Peyer's patch (tissue), 4 donors: ENCODE results near the gene ABCC8.

ENCODE experiments used
- CTCF ChIP-seq, 6 experiments: fragments of 450-650 bp in 4 of 6; fragments of 200-600 bp in 2 of 6; sonication (generic) in 1 of 6; IDR thresholded peaks; one replicate each; pipeline ENCODE4 v1.5.1; 2017 to 2019; ENCODE audit warnings: antibody characterized with exemption in 6 of 6, mild to moderate bottlenecking in 3 of 6, moderate library complexity in 1 of 6
- POLR2A ChIP-seq, 2 donors: fragments of 450-650 bp; IDR thresholded peaks; one replicate each; pipeline ENCODE4 v1.5.1; 2017; ENCODE audit warnings: antibody characterized with exemption in 2 of 2, mild to moderate bottlenecking in 2 of 2, moderate library complexity in 2 of 2

DNA sequence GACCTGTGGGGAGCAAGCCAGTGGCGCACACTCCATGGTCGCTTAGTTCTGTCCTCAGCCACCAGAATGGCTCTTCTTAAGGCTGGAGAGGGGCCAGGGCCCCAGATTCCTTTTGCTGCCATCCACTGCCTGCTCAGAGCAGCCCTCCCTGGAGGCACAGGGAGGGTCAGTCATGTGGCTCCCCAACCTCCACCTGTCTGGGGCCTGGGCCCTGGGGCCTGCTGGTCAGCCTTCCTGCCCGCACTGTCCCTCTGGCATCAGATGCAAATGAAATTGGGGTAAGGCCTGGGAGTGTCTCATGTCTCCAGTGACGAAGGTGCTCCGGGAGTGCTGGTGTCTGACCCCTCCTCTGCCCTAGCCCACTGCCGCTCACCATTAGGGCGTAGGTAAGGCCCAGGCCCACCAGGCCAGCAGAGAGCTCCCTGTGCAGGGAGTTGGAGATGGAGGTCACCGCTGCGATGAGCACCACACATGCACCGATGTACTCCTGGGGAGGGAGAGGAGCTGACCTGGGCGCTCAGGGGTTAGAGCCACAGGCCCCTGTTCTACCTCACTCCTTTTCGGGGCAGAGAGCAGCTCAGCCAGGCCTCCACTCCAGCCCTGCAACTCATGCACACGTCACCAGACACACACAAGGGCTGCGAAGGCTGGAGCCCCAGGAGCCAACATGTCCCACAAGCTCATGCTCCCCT lies 79.2 kb downstream of the ABCC8 start:
- TF ChIP-seq POLR2A (IDR thresholded peaks at IDR 0.05) (no peak), CTCF (IDR thresholded peaks at IDR 0.05) (no peak)
